ENCODE results near the gene MROH7. TPM values are rescaled to one million over a fixed set of nuclear protein-coding genes. Genes with fewer than 3 reads are reported as not detected.

Gene MROH7
- total and polyA plus RNA-seq, 9 of the 15 experiments (the other 6 are each of a cell fraction or from before 2014, with no cell fraction given): not detected

DNA sequence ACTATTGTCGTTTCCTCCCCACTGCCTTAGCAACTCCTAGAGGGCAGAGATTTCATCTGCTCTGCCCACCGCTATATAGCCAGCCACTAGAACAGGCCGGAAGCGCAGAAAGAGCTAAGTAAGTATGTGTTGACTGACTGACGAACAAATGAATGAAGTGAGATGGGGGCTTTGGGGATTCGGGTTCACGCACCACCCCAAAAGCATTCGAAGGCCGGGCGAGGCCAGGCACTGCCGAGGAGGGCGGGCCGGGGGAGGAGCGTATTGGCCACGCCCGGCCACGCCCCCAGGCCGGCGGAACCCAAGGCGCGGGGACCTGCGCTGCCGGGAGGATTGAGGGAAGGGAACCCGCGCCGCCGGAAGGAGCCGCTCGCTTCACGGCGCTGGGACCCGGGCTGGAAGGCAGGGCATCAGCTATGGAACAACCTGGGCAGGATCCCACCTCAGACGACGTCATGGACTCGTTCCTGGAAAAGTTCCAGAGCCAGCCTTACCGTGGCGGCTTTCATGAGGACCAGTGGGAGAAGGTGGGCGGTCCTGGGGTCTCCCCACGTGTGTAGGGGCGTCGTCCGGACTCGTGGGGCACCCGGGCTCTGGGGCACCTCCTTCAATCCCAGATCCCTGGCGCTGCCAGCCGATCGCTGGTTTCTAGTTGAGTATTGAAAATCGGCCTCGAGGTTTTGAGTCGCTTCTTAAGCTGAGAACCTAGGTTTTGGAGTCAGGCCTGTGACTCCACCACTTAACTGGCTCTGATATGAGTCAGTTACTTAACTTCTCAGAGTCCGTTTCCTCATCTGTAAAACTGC is 74.1 kb downstream of the MROH7 start, which contains the start of gene TTC4 (continued):
- TF ChIP-seq, protein P1, sequence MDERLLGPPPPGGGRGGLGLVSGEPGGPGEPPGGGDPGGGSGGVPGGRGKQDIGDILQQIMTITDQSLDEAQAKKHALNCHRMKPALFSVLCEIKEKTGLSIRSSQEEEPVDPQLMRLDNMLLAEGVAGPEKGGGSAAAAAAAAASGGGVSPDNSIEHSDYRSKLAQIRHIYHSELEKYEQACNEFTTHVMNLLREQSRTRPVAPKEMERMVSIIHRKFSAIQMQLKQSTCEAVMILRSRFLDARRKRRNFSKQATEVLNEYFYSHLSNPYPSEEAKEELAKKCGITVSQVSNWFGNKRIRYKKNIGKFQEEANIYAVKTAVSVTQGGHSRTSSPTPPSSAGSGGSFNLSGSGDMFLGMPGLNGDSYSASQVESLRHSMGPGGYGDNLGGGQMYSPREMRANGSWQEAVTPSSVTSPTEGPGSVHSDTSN (CRISPR knock-in tag; IDR thresholded peaks at IDR 0.05; ENCODE audit: low read depth): no peak
- TF ChIP-seq, protein P1 (tag; conservative IDR thresholded peaks at IDR 0.05; ENCODE audit: low read depth): no peak
- TF ChIP-seq, protein P2, sequence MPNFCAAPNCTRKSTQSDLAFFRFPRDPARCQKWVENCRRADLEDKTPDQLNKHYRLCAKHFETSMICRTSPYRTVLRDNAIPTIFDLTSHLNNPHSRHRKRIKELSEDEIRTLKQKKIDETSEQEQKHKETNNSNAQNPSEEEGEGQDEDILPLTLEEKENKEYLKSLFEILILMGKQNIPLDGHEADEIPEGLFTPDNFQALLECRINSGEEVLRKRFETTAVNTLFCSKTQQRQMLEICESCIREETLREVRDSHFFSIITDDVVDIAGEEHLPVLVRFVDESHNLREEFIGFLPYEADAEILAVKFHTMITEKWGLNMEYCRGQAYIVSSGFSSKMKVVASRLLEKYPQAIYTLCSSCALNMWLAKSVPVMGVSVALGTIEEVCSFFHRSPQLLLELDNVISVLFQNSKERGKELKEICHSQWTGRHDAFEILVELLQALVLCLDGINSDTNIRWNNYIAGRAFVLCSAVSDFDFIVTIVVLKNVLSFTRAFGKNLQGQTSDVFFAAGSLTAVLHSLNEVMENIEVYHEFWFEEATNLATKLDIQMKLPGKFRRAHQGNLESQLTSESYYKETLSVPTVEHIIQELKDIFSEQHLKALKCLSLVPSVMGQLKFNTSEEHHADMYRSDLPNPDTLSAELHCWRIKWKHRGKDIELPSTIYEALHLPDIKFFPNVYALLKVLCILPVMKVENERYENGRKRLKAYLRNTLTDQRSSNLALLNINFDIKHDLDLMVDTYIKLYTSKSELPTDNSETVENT (CRISPR knock-in tag; IDR thresholded peaks at IDR 0.05): peak; percentile 51; the same call in 1 of the 2 replicates
- TF ChIP-seq, protein P3, sequence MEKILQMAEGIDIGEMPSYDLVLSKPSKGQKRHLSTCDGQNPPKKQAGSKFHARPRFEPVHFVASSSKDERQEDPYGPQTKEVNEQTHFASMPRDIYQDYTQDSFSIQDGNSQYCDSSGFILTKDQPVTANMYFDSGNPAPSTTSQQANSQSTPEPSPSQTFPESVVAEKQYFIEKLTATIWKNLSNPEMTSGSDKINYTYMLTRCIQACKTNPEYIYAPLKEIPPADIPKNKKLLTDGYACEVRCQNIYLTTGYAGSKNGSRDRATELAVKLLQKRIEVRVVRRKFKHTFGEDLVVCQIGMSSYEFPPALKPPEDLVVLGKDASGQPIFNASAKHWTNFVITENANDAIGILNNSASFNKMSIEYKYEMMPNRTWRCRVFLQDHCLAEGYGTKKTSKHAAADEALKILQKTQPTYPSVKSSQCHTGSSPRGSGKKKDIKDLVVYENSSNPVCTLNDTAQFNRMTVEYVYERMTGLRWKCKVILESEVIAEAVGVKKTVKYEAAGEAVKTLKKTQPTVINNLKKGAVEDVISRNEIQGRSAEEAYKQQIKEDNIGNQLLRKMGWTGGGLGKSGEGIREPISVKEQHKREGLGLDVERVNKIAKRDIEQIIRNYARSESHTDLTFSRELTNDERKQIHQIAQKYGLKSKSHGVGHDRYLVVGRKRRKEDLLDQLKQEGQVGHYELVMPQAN (IDR thresholded peaks at IDR 0.05; ENCODE audit: borderline replicate concordance): peak; percentile 99
- TF ChIP-seq ZNF121 (CRISPR knock-in tag; conservative IDR thresholded peaks at IDR 0.05): no peak
- no peak for TF ChIP-seq ZNF717 (CRISPR knock-in tag; IDR thresholded peaks at IDR 0.05)
- TF ChIP-seq, protein P4, sequence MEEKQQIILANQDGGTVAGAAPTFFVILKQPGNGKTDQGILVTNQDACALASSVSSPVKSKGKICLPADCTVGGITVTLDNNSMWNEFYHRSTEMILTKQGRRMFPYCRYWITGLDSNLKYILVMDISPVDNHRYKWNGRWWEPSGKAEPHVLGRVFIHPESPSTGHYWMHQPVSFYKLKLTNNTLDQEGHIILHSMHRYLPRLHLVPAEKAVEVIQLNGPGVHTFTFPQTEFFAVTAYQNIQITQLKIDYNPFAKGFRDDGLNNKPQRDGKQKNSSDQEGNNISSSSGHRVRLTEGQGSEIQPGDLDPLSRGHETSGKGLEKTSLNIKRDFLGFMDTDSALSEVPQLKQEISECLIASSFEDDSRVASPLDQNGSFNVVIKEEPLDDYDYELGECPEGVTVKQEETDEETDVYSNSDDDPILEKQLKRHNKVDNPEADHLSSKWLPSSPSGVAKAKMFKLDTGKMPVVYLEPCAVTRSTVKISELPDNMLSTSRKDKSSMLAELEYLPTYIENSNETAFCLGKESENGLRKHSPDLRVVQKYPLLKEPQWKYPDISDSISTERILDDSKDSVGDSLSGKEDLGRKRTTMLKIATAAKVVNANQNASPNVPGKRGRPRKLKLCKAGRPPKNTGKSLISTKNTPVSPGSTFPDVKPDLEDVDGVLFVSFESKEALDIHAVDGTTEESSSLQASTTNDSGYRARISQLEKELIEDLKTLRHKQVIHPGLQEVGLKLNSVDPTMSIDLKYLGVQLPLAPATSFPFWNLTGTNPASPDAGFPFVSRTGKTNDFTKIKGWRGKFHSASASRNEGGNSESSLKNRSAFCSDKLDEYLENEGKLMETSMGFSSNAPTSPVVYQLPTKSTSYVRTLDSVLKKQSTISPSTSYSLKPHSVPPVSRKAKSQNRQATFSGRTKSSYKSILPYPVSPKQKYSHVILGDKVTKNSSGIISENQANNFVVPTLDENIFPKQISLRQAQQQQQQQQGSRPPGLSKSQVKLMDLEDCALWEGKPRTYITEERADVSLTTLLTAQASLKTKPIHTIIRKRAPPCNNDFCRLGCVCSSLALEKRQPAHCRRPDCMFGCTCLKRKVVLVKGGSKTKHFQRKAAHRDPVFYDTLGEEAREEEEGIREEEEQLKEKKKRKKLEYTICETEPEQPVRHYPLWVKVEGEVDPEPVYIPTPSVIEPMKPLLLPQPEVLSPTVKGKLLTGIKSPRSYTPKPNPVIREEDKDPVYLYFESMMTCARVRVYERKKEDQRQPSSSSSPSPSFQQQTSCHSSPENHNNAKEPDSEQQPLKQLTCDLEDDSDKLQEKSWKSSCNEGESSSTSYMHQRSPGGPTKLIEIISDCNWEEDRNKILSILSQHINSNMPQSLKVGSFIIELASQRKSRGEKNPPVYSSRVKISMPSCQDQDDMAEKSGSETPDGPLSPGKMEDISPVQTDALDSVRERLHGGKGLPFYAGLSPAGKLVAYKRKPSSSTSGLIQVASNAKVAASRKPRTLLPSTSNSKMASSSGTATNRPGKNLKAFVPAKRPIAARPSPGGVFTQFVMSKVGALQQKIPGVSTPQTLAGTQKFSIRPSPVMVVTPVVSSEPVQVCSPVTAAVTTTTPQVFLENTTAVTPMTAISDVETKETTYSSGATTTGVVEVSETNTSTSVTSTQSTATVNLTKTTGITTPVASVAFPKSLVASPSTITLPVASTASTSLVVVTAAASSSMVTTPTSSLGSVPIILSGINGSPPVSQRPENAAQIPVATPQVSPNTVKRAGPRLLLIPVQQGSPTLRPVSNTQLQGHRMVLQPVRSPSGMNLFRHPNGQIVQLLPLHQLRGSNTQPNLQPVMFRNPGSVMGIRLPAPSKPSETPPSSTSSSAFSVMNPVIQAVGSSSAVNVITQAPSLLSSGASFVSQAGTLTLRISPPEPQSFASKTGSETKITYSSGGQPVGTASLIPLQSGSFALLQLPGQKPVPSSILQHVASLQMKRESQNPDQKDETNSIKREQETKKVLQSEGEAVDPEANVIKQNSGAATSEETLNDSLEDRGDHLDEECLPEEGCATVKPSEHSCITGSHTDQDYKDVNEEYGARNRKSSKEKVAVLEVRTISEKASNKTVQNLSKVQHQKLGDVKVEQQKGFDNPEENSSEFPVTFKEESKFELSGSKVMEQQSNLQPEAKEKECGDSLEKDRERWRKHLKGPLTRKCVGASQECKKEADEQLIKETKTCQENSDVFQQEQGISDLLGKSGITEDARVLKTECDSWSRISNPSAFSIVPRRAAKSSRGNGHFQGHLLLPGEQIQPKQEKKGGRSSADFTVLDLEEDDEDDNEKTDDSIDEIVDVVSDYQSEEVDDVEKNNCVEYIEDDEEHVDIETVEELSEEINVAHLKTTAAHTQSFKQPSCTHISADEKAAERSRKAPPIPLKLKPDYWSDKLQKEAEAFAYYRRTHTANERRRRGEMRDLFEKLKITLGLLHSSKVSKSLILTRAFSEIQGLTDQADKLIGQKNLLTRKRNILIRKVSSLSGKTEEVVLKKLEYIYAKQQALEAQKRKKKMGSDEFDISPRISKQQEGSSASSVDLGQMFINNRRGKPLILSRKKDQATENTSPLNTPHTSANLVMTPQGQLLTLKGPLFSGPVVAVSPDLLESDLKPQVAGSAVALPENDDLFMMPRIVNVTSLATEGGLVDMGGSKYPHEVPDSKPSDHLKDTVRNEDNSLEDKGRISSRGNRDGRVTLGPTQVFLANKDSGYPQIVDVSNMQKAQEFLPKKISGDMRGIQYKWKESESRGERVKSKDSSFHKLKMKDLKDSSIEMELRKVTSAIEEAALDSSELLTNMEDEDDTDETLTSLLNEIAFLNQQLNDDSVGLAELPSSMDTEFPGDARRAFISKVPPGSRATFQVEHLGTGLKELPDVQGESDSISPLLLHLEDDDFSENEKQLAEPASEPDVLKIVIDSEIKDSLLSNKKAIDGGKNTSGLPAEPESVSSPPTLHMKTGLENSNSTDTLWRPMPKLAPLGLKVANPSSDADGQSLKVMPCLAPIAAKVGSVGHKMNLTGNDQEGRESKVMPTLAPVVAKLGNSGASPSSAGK (IDR thresholded peaks at IDR 0.05): no peak
